PFSK-1 (cell line): ENCODE measurements around the gene BCAS3.

ENCODE experiments used
- FOXP2 ChIP-seq: optimal IDR thresholded peaks from 2 replicates; pipeline ENCODE3; 2011; ENCODE audit warnings: borderline replicate concordance, control low read depth, inconsistent platforms; ENCODE audit not compliant: insufficient read depth; ENCODE audit errors: extremely low read length, extremely low read depth
- POLR2AphosphoS5 ChIP-seq: IDR thresholded peaks from 2 replicates; pipeline ENCODE4 v1.6.1; 2012; ENCODE audit warnings: low read depth, mild to moderate bottlenecking, control low read depth, low read length, moderate library complexity
- SIN3A ChIP-seq: IDR thresholded peaks from 2 replicates; pipeline ENCODE4 v1.6.1; 2012; ENCODE audit warnings: mild to moderate bottlenecking, low read length, moderate library complexity, borderline replicate concordance; ENCODE audit not compliant: insufficient read depth
- TAF1 ChIP-seq: IDR thresholded peaks from 2 replicates; pipeline ENCODE4 v1.6.1; 2012; ENCODE audit warnings: low read length, control low read depth, borderline replicate concordance; ENCODE audit not compliant: insufficient read depth
- TF ChIP-seq, protein P1 (sequence below), 2 experiments: IDR thresholded peaks; 2 replicates each; pipeline versions ENCODE4 v1.6.1 to v1.8.0; 2011 to 2012; ENCODE audit warnings: low read depth in 2 of 2, low read length in 2 of 2, control low read depth in 1 of 2, inconsistent platforms in 1 of 2, mild to moderate bottlenecking in 1 of 2, moderate library complexity in 1 of 2; ENCODE audit not compliant: insufficient read depth in 1 of 2

DNA sequence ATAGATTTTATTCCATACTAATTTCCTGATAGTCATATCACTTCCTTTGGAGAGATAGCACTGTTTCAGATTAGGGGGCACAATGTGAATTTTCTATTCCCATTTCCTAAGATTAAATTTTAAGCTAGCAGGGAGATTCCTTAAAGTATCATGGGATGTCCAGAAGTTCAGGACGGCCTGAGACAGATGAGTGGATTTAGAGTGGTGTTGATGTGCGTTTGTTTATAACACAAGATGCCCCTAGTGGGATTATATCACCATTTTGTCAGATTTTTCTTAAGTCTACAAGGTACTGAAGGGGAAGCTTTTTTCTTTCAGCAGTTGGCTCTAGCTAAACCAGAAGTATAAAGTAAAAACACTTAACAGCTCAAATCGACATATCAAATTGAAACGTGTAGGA is 538.4 kb downstream of the BCAS3 start:
- TF ChIP-seq TAF1 (no peak), POLR2AphosphoS5 (no peak), FOXP2 (no peak), SIN3A (no peak)
- TF ChIP-seq, protein P1, sequence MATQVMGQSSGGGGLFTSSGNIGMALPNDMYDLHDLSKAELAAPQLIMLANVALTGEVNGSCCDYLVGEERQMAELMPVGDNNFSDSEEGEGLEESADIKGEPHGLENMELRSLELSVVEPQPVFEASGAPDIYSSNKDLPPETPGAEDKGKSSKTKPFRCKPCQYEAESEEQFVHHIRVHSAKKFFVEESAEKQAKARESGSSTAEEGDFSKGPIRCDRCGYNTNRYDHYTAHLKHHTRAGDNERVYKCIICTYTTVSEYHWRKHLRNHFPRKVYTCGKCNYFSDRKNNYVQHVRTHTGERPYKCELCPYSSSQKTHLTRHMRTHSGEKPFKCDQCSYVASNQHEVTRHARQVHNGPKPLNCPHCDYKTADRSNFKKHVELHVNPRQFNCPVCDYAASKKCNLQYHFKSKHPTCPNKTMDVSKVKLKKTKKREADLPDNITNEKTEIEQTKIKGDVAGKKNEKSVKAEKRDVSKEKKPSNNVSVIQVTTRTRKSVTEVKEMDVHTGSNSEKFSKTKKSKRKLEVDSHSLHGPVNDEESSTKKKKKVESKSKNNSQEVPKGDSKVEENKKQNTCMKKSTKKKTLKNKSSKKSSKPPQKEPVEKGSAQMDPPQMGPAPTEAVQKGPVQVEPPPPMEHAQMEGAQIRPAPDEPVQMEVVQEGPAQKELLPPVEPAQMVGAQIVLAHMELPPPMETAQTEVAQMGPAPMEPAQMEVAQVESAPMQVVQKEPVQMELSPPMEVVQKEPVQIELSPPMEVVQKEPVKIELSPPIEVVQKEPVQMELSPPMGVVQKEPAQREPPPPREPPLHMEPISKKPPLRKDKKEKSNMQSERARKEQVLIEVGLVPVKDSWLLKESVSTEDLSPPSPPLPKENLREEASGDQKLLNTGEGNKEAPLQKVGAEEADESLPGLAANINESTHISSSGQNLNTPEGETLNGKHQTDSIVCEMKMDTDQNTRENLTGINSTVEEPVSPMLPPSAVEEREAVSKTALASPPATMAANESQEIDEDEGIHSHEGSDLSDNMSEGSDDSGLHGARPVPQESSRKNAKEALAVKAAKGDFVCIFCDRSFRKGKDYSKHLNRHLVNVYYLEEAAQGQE (IDR thresholded peaks at IDR 0.05; ENCODE audit: insufficient read depth in 1 of 2, low read depth in 2 of 2, low read length in 2 of 2), result no peak
